ENCODE results near the gene TNFRSF21. TPM values are rescaled to one million over a fixed set of nuclear protein-coding genes. Genes with fewer than 3 reads are reported as not detected.

The TNFRSF21 gene
- total and polyA plus RNA-seq, 10 of the 15 experiments (the other 5 are each of a cell fraction or from before 2014, with no cell fraction given), result 0.09 to 1.0 (median 0.27) TPM

- BruUV-seq (replicated peaks), result no TSS peak
- Histone ChIP-seq H3K27ac (ENCODE audit: control insufficient read depth, insufficient read depth) (no peak overlapping the region), H3K4me1 (ENCODE audit: control insufficient read depth, insufficient read depth, low read length) (no peaks in the 10 kb centered on the region), H2AFZ (ENCODE audit: control insufficient read depth, low read depth, low read length) (no peak overlapping the region), H4K20me1 (ENCODE audit: control insufficient read depth, insufficient read depth) (no peaks in the 10 kb centered on the region), H3K9ac (ENCODE audit: control insufficient read depth, insufficient read depth, low read length) (no peak overlapping the region), H3K4me2 (ENCODE audit: control insufficient read depth, insufficient read depth) (no peak overlapping the region), H3K9me3 (replicated peaks; ENCODE audit: control insufficient read depth, insufficient read depth, low read length) (no peaks in the 10 kb centered on the region), H3K79me2 (ENCODE audit: control insufficient read depth, insufficient read depth, low read length) (no peaks in the 10 kb centered on the region), H3K27me3 (replicated peaks in 1 of 2; ENCODE audit: control insufficient read depth in 2 of 2, insufficient read depth in 2 of 2, low read length in 1 of 2) (no peaks in the 10 kb centered on the region; a peak in 1 of 4 replicates), H3K4me3 (no peak overlapping the region), H3K36me3 (ENCODE audit: control insufficient read depth in 2 of 2, insufficient read depth in 2 of 2, low read length in 1 of 2) (no peaks in the 10 kb centered on the region)
- TF ChIP-seq ZNF384 (IDR thresholded peaks at IDR 0.05; ENCODE audit: borderline replicate concordance, low read depth, low read length) (no peak), FOS (IDR thresholded peaks at IDR 0.05; ENCODE audit: borderline replicate concordance, extremely low read depth, insufficient read length) (no peak), ESRRA (IDR thresholded peaks at IDR 0.05; ENCODE audit: low read length) (no peak), DPF2 (IDR thresholded peaks at IDR 0.05) (no peak), ZNF592 (IDR thresholded peaks at IDR 0.05) (no peak), NR2F1 (conservative IDR thresholded peaks at IDR 0.05) (no peak), NFYA (IDR thresholded peaks at IDR 0.05; ENCODE audit: borderline replicate concordance, low read depth, low read length) (no peak), SMARCA5 (IDR thresholded peaks at IDR 0.05) (no peak)
- ATAC-seq, result no peak
- ChIA-PET CTCF (interaction anchor here (2.3 kb wide), 1 partner anchor 9 kb away, joined by 7 read pairs; no protein-coding TSS in a partner anchor), SMC1A (ENCODE audit: uncharacterized antibody, unreplicated experiment) (interaction anchor here (1.7 kb wide), 1 partner anchor 10 kb away, joined by 4 read pairs; no protein-coding TSS in a partner anchor), POLR2A (no interaction called here), RAD21 (ENCODE audit: unreplicated experiment) (no interaction called here)
- in situ Hi-C loops (cut with MboI) (no loop called here), intact Hi-C loops (cut with micrococcal nuclease; ENCODE audit: unreplicated experiment) (no loop called here)
- WGBS (ENCODE audit: insufficient coverage, insufficient replicate concordance, low lambda C conversion rate, missing lambda C conversion rate), result 61% methylated on average over 6 of the region's 6 CpGs
- DNase-seq (ENCODE audit: low read depth, low spot score), result no peak
- no peak for FAIRE-seq
Observed at GRCh38 chr6:47252633-47253032, 57.1 kb downstream of the TNFRSF21 start.
